Measurements from ENCODE around the gene TFDP2.

DNA sequence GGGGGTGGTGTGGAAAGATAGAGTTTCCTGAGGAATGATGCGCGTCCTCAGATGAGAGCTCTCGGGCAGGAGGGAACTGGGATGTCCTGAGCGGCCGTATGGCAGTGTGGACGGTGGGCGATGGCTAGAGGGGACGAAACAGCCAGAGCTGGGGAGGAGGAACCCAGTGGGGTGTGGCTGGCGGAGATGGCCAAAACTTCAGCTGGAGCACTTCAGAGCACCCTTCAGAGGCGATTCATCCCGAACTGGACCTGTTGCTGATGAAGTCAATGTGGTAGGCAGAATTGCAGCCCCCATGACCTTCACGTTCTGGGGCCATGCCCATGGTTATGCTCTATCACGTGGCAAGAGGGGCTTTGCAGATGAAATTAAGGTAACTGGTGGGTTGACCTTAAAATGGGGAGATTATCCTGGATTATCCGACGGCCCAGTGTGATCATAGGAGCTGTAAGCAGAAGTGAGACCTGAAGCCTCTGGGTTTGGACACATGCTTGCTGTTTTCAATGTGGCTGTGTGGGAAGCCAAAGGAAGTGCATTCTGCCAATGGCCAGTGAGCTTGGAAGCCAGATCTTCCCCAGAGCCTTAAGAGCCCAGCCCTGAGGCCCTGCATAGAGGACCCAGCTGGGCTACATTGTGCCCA is 220.6 kb downstream of the TFDP2 start:
- TF ChIP-seq CTCF (conservative IDR thresholded peaks at IDR 0.05; ENCODE audit: low read length) (no peak), EZH2phosphoT487 (IDR thresholded peaks at IDR 0.05; ENCODE audit: borderline replicate concordance) (no peak)

All from Loucy (cell line).